HG03064 (cell line): Measurements from ENCODE around the gene SLC2A4RG.
"Not testable (repeated sequence)": the region's sequence is repeated elsewhere in the genome, so short reads cannot be mapped to it uniquely, and the experiment has no call there.

ENCODE experiments used
- ATAC-seq: cut with Tn5 transposase; IDR thresholded peaks from one replicate; pipeline ENCODE4 v1.9.1; 2021; ENCODE audit warnings: low read depth; ENCODE audit not compliant: unreplicated experiment

SLC2A4RG gene

GRCh38 chr20:63712191-63712590, 27.4 kb upstream of the SLC2A4RG start:
- ATAC-seq: no peak

- ATAC-seq: no peak
Observed at GRCh38 chr20:63714858-63715257, 24.7 kb upstream of the SLC2A4RG start.

DNA sequence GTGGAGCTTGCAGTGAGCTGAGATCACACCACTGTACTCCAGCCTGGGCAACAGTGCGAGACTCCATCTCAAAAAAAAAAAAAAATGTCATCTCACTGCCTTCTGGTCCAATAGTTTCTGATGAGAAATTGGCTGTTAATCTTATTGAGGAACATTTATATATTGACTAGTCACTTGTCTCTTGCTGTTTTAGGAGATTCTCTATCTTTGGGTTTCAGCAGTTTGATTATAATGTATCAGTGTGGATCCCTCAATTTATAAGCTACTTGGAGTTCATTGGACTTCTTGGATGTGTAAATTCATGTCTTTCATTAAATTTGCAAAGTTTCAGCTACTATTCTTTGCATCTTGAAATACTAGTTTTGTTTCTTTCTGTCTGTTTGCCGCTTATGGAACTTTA, 20.6 kb upstream of the SLC2A4RG start:
- no peak for ATAC-seq

DNA sequence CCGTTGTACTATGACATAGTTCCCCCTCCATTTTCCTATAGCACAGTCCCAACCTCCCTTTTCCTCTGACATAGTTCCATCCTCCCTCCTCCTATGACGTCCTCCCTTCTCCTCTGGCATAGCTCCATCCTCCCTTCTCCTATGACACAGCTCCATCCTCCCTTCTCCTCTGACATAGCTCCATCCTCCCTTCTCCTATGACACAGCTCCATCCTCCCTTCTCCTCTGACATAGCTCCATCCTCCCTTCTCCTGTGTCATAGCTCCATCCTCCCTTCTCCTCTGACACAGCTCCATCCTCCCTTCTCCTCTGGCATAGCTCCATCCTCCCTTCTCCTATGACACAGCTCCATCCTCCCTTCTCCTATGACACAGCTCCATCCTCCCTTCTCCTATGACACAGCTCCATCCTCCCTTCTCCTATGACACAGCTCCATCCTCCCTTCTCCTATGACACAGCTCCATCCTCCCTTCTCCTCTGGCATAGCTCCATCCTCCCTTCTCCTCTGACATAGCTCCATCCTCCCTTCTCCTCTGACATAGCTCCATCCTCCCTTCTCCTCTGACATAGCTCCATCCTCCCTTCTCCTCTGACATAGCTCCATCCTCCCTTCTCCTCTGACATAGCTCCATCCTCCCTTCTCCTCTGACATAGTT, 16.5 kb upstream of the SLC2A4RG start:
- not testable (repeated sequence) for ATAC-seq

- not testable (repeated sequence) for ATAC-seq
Observed at GRCh38 chr20:63730189-63730733, 9.3 kb upstream of the SLC2A4RG start.

DNA sequence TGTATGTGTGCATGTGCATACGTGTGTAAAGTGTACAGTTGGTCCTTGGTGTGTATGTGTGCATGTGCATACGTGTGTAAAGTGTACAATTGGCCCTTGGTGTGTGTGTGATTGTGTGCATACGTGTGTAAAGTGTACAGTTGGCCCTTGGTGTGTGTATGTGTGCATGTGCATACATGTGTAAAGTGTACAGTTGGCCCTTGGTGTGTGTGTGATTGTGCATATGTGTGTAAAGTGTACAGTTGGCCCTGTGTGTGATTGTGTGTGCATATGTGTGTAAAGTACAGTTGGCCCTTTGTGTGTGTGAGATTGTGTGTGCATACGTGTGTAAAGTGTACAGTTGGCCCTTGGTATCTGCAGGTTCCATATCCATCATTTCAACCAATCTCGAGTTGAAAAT, 8.2 kb upstream of the SLC2A4RG start:
- ATAC-seq: no peak

- no peak for ATAC-seq
Observed at GRCh38 chr20:63732118-63733095, 7.2 kb upstream of the SLC2A4RG start.

DNA sequence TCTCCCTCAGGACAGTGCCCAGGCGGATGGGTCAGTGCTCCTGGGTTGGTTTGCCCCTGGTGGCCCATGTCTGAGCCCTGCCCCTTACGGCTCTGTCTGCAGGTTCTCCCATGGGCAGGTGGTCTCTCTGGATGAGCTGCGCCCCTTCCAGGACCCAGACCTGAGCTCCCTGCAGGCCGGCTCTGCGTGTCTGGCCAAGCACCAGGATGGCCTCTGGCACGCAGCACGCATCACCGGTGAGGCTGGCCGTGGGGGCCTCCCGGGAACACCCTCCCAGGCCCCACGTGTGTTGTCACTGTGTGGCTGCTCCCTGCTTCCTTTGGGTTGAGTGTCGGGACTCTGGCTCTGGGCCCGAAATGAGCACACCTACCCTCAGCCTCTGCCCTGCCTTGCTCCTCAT, 6.5 kb upstream of the SLC2A4RG start:
- no peak for ATAC-seq

DNA sequence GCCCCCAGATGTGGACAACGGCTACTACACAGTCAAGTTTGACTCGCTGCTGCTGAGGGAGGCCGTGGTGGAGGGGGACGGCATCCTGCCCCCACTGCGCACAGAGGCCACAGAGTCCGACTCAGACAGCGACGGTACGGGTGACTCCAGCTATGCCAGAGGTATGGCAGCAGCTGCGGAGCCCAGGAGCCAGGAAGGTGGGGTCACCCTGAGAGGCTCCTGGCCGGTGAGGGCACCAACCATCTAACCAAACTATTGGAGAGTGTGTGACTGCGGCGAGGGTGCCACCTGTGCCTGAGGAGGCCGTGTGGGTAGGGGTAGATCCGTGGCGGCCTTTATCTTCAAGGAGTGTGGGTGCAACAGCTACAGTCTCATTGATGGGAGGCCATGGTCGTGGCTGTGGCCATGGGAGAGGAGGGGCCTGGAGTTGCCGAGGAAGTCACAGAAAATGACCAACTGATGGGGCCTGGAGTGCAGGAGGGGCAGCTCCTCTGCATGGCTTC, 5.9 kb upstream of the SLC2A4RG start:
- no peak for ATAC-seq

DNA sequence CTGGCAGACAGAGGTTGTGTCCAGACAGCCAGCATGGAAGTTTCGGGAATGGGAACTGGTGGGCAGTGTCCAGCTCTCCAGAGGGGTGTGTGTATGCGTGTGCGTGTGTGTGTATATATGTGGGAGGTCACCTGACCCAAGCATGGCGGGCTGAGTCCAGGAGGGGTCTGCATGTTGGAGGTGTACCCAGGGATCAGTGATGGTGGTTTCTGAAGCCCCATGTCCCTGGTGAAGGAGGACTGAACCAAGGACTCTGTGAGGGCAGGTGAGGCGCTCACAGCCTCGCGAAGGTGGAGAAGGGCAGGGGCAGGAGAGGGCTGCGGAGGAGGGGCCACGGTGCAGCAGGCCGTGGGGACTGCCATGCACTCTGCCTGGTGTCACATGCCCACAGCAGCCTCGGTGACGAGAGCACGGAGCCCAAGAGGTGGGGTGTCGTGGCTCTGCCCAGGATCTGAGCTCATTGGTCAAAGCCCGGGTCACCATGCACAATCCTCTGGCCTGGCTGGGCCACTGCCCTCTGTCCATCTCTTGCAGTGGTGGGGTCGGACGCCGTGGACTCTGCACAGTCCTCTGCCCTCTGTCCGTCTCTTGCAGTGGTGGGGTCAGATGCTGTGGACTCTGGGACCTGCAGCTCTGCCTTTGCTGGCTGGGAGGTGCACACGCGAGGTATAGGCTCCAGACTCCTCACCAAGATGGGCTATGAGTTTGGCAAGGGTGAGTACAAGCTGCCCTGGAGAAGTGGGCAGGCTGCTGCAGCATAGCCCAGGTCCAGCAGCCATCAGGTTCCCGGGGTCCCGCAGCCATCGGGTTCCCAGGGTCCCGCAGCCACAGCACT, 5.2 kb upstream of the SLC2A4RG start:
- ATAC-seq: no peak

- ATAC-seq: no peak
Observed at GRCh38 chr20:63734946-63735858, 4.4 kb upstream of the SLC2A4RG start.

DNA sequence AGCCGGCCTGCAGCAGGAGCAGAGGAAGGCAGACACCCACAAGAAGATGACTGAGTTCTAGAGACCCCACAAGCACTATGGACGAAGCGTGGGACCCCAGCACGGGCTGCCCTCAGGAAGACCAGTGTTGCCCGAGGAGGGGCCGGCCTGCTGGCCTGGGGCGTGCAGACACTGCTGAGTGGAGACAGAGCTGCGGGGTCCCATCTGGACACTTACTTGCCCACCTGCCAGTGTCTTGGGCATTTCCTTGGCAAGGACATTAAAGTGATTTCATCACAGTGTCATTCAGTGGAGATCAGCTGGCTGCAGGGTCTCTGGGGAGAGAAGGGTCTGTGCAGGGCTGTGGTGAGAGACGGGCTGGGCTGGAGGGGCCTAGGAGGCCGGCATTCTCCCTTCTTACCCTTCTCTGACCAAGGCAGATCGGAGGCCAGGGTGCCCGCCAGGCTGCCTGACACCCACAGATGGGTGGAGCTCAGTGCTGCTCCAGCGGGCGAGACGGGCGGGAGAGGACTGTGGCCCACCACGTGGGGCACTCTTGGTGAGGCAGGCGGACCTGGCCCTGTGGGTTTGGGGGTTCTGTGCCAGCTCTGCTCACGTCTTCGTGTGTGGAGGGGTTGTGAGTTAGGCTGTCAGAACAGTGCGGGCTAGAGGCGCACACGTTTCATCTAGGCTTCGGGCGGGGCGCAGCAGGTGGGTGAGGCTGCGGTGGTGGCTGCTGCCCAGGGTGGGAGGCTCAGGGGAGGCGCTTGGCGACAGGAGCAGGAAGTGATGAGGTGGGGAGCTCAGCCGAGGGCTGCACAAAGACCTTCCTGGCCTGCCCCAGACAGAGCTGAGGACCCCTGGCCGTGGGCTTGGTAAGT, 3.5 kb upstream of the SLC2A4RG start, which contains the start of gene LIME1:
TSS of gene LIME1 (plus strand) at position 806 of the 860 bp plus-strand sequence. CDS start 886 bp downstream, outside the sequence.
- ATAC-seq: no peak

GRCh38 chr20:63736893-63737694, 2.5 kb upstream of the SLC2A4RG start:
- no peak for ATAC-seq

DNA sequence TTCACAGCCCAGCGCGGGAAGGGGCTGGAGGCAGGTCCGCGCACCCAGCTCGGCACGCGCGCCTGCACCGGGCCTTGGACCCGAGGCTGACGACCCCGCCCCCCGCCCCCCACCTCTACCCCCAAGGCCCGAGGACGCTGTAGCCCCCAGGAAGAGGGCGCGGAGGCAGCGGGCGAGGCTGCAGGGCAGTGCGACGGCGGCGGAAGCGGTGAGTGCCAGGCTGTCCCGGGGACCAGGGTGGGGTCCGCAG, 2.0 kb upstream of the SLC2A4RG start:
- no peak for ATAC-seq

- no peak for ATAC-seq
Observed at GRCh38 chr20:63737945-63738686, 1.5 kb upstream of the SLC2A4RG start.

GRCh38 chr20:63738687-63739129, 868 bp upstream of the SLC2A4RG start:
- no peak for ATAC-seq

GRCh38 chr20:63740070-63740626, 572 bp downstream of the SLC2A4RG start:
- ATAC-seq: no peak
